22Rv1 (cell line): ENCODE results near the gene CSRP3.

Experiments
- H3K27ac ChIP-seq: fragments of 450-650 bp; 2 replicates; pipeline ENCODE4 v1.5.1; 2017
- CTCF ChIP-seq: fragments of 450-650 bp; IDR thresholded peaks from 2 replicates; pipeline ENCODE4 v1.5.1; 2017; ENCODE audit warnings: mild to moderate bottlenecking
- ZFX ChIP-seq: fragments of 450-650 bp; IDR thresholded peaks from 2 replicates; pipeline ENCODE4 v1.6.1; 2017; ENCODE audit warnings: antibody characterized with exemption, borderline replicate concordance

The CSRP3 gene

GRCh38 chr11:19220903-19221724, 19.3 kb upstream of the CSRP3 start:
- H3K27ac ChIP-seq: no peak overlapping the region
- no peak for TF ChIP-seq CTCF
- no peak for TF ChIP-seq ZFX

GRCh38 chr11:19218786-19219460, 17.1 kb upstream of the CSRP3 start:
- no peak for TF ChIP-seq CTCF
- TF ChIP-seq ZFX: no peak
- no peak overlapping the region for H3K27ac ChIP-seq

- TF ChIP-seq CTCF: no peak
- TF ChIP-seq ZFX: no peak
- no peak overlapping the region for H3K27ac ChIP-seq
These were observed 16.4 kb upstream of the CSRP3 start for GRCh38 chr11:19218216-19218615.

- H3K27ac ChIP-seq: no peak overlapping the region
- TF ChIP-seq ZFX (no peak), CTCF (no peak)
These were observed 15.1 kb upstream of the CSRP3 start for GRCh38 chr11:19216709-19217374.

- TF ChIP-seq CTCF (no peak), ZFX (no peak)
- no peak overlapping the region for H3K27ac ChIP-seq
These were observed 14.2 kb upstream of the CSRP3 start for GRCh38 chr11:19216021-19216420.

GRCh38 chr11:19209617-19210370, 8.0 kb upstream of the CSRP3 start:
- no peak for TF ChIP-seq ZFX
- no peak for TF ChIP-seq CTCF
- no peak overlapping the region for H3K27ac ChIP-seq
